Prostate gland (tissue), 2 donors: ENCODE measurements around the gene ICA1.

ENCODE experiments used
- POLR2A ChIP-seq: fragments of 450-650 bp; IDR thresholded peaks from one replicate; pipeline ENCODE4 v1.6.1; 2016; ENCODE audit warnings: antibody characterized with exemption, mild to moderate bottlenecking
- POLR2AphosphoS5 ChIP-seq: sonication (generic); formaldehyde crosslinking; IDR thresholded peaks from one replicate; pipeline ENCODE4 v1.6.1; 2017; ENCODE audit warnings: antibody characterized with exemption
- TF ChIP-seq, protein P1 (sequence below), 4 experiments: fragments of 200-600 bp in 2 of 4; fragments of 450-650 bp in 2 of 4; sonication (generic) in 2 of 4; IDR thresholded peaks; 1 replicate in 3 of 4; 2 replicates in 1 of 4; pipeline ENCODE4 v1.5.1; 2016 to 2019; ENCODE audit warnings: antibody characterized with exemption in 4 of 4, mild to moderate bottlenecking in 2 of 4, moderate library complexity in 2 of 4

- TF ChIP-seq, protein P1, sequence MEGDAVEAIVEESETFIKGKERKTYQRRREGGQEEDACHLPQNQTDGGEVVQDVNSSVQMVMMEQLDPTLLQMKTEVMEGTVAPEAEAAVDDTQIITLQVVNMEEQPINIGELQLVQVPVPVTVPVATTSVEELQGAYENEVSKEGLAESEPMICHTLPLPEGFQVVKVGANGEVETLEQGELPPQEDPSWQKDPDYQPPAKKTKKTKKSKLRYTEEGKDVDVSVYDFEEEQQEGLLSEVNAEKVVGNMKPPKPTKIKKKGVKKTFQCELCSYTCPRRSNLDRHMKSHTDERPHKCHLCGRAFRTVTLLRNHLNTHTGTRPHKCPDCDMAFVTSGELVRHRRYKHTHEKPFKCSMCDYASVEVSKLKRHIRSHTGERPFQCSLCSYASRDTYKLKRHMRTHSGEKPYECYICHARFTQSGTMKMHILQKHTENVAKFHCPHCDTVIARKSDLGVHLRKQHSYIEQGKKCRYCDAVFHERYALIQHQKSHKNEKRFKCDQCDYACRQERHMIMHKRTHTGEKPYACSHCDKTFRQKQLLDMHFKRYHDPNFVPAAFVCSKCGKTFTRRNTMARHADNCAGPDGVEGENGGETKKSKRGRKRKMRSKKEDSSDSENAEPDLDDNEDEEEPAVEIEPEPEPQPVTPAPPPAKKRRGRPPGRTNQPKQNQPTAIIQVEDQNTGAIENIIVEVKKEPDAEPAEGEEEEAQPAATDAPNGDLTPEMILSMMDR (IDR thresholded peaks at IDR 0.05), result no peak
- TF ChIP-seq POLR2A (no peak), POLR2AphosphoS5 (no peak)
Observed at GRCh38 chr7:8155836-8156235, 106.1 kb downstream of the ICA1 start.
